ENCODE results near the gene OTX2.

OTX2 gene

DNA sequence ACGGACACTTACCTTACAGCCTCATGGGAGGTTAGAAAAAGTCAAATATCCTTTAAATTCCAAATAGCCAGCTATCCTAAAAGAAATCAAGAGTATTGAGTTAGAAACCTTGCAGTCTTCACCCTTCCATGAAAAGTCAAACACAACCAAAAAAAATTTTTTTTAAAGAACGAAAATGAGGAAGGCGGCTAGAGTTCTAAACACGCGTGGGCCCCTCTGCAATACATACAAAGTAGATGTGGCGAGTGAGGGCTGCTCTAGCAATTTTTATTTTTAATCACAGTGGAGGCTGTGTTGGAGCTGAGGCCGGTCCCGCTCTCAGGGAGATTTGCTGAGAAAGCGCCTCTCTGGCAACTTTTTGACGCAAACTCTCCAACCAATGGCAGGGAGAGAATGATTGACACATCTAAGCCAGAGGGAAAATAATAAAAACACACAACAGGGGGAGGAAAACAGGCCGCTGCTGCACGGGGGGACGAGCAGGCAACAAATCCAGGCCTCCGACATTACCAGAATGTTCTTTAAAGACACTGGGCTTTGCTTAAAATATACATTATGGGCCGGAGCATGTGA, at the start of gene OTX2:
Gene OTX2 (minus strand): TSS at position 333 of the 573 bp plus-strand sequence. CDS start 5,023 bp downstream, outside the sequence.
- no peak for DNase-seq

DNA sequence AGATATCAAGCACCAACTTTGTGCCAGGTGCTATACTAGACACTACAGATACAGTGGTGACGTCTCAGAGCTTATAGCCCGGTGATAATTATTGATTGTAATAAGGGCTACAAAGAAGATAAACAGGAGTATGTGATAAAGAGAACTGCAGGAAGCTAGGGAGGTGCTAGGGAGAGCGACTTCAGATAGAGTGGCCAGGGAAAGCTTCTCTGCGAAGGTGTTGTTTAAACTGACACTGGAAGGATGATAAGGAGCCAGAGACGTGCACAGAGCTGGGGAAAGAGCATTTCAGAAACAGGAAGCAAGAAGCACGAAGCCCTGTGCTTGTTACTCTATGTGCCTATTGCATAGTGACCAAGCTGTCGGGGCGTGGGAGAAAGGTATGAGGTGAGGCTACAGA, 48.1 kb upstream of the OTX2 start:
- no peak for DNase-seq

DNA sequence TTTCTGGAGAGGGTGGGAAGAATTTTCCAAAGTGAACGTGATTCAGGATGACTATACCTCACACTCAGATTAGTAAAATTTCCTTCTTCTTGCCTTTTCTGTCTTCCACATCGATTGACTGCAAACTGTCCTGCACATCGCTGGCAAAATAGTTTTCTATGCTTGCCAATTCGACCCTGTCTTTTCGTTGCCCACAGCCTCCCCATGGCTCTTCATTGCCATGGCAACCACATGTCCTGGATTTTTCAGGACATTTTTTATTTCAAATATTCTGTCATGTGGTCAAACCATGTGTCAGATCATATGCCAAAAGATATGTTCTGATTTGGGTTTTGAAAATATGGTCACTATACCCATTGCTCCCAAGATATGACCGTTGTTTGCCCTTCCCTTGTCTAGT, 46.9 kb upstream of the OTX2 start:
- no peak for DNase-seq

DNA sequence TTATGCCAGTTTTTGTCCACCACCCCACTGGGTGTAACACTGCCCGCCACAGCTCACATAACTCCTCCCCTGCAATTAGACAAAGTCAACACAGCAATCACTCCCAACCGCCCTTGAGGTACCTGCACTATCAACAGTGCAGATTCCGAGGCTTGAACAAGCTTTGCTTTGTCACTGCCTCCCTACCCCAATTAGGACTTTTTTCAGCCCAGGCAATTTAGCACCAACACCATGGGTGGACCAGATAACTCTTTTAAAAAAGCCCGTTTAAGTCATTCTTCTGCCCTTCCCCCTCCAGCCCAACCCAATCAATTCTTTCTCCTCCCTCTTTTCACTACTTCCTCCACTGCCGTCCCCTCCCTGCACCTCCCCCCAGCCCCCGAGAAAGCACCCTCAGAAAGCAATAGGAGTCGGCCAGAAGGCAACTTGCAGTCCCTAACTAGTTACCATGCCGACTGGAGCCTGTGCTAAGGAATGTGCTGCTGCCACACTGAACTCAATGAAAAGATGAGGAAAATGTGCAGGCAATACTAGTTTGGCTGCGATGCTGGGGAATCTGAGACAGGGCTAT, 45.7 kb upstream of the OTX2 start:
- no peak for DNase-seq

DNA sequence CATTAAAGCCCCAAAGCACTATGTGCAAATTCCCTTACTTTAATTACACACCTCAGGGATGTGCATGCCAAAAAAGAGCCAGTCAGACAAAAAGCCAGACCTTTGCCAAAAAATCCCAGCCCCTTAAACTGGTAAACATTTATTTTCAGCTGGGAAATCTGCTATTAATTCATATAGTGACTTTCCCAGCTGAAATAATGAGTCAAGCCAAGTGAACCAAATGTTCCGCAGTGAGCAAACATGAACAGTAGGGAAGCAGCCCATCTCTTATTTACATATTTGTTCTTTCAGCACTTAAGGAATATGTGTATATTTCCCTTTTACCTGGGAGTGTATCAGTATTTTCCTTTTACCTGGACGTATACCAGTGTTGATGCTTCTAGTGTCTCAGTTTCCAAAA, 44.0 kb upstream of the OTX2 start:
- DNase-seq: no peak

DNA sequence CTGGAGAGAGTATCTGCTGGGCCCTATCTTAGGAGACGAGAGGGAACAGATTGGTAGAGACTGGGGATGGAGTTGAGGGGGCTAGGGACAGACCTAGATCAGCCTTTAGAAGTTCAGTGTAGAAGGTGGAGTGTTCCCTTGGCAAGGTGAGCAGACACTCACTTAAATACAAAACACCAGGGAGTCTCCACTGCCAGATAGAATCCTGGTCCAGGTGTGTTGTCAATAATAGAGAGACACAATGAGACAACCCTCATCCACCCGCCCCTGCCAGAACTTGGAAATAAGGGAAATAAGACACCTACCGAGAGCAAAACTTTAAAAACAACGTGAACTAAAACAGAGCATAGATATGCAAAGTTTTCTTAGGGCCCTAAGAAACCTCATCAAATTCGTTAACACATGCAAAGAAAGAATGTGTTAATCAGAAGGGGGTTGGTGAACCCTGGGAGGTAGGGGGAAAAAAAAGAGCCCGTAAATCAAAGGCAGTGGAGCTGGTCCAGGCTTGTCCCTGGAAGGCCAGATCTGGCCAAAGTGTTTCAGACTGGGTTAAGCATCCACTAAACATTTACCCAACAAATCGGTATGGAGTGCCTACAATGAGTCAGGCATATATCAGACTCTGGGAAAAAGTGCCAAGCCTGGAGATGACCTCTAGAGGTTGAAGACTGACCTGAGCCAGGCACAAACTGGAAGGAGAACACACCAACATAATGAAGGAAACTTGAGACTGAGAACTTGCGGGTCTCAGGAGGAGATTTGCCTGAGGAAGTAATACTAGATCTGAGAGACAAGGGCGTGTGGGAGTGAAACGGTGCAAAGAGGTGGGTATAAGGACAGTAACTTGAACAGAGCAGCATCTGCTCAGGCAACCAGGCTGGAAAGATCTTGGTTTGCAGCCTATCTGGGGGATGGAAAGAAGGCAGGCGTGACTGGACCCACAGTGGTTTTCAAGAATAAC, 37.0 kb upstream of the OTX2 start:
- no peak for DNase-seq

DNA sequence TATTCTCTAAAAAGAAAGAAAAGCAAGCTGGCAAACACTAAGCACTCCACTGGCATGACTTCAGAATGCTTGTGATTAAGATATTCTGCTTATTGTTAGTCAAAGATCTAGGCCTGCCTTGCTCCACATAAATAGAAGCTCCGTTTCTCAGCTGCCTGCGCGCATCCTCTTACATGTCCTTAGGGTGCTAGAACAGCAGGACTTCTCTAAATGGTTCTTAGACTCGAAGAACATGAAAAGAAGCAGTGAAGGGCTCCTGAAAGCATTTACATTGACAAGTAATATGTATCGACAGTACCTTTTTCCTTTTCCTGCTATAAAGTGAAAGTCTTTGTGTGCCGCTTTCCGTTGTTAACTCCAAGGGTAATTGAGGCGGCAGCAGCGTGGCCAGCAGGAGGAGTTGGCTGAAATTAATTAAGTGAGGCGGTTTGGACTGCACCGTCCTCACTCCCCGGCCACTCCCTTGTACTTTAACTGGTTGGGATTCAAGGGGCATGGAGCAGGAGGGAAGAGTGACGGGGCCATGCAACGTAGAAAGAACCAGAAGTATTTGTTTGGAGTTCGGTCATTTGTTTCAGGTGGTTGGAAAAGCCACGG, 34.2 kb upstream of the OTX2 start:
- DNase-seq: peak; percentile 40

DNA sequence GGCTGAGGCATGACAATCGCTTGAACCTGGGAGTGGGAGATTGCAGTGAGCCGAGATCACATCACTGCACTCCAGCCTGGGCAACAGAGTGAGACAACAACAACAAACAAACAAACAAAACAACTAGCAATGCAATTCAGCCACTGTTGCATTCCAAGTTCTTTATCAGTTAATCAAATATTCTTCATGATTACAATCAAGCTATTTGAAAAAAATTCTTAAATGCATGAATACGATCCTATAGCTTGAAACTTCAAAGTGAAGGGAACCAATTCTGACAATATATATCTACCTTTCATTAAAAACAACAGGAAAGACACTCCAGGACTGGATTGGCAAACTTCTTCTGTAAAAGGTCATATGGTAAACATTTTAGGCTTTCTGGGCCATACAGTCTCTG, 31.3 kb upstream of the OTX2 start:
- no peak for DNase-seq

DNA sequence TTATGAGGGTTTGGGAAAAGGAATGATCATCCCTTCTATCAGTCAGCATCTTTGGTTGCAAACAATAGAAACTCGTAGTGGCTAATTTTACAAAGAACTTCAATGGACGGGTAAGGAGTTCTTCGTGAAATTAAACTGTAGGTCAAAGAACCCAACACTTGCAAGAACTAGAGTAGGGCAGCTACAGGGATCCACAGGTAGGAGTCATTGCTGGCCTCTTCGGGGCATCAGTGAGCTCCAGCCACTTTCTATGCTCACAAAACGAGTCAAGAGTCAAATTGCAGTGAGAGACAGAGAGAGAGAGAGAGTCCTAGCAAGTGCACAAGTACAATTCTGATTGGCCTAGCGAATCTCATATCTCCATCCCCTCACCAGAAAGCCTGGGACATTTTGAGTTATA, 29.9 kb upstream of the OTX2 start:
- no peak for DNase-seq

DNA sequence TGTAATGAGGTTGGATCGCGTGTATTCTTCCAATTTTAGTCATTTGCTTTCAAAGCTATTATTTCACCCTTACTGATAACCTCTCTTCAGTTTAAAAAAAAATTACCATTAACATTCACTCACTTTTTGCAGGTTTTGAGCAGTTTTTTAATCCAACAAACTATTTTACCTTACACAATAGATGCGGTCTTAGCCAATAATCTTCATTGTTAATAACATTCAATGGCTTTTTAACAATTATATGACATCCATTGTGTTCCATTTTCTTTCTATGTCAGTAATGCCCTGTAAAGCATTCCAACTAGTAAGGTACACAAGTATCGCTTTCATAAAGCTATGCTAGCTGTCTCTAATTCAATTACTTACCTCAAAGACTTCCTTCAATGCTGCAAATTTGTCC, 18.9 kb upstream of the OTX2 start:
- DNase-seq: no peak

DNA sequence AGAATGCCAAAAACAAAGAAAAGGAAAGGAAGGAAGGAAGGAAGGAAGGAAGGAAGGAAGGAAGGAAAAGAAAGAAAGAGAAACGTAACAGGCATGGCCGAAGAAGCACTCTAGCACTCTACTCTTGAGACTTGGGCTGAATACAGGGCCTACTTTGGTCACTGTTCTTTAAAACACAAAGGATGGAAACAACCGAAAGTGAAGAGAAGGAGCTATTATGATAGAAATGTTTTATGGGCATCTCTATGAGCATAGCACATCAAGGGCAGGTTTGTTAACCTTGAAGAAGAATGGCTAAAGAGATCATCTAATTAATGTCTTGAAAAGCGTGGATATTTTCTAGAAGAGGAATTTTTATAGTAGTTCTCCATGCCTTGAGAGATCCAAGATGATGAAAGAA, 15.9 kb upstream of the OTX2 start:
- no peak for DNase-seq

DNA sequence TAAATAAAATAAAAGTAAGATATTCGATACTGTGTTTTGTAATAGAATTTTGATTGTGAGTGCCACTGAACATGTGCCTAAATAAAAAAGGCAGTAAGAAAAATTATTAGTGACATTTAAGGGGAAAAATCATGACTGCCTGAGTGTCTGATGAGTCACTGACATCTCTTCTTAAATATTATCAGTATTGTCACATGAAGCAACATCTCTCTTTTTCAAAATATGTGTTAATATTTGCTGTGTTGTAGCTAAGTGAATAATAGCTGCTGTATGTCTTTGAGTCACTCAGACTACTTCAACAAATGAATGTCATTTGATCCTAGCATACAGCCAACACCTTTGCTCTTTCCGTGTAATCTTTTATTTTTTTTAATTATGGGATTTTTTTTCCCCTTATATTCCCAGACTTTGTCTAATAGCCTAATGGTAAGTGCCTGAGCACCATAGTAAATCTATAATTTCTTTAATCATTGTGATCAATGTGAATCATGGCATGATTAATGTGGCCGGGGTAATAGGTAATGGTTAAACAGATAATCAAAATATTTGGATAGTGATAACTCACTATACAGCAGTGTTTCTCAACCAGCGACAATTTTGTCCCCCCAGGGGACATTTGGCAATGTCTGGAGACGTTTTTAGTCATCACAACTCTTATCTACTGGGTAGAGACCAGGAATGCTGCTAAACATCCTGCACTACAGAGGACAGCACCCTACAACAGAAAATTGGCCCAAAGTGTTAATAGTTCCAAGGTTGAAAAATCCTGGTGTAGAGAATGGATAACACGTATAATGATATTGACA, 11.7 kb upstream of the OTX2 start:
- DNase-seq: no peak

DNA sequence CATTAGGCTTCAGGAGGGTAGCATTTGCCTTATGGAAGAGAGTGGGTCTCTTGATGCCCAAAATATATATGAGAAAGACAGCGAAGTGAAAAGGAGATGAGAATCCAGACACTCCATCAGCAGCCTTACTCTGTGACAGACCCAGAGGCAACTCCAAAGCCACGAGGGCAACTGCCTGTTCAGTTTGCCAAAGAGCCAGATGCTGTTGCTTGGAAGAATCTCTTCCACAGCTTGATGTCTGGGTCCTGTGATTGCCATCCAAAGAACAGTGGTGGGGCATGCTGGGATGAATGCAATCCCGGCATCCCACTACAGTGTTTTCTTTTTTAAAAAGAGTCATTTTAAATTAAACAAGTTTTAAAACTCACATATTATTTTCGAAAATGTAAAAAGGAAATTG, 10.9 kb upstream of the OTX2 start:
- no peak for DNase-seq

DNA sequence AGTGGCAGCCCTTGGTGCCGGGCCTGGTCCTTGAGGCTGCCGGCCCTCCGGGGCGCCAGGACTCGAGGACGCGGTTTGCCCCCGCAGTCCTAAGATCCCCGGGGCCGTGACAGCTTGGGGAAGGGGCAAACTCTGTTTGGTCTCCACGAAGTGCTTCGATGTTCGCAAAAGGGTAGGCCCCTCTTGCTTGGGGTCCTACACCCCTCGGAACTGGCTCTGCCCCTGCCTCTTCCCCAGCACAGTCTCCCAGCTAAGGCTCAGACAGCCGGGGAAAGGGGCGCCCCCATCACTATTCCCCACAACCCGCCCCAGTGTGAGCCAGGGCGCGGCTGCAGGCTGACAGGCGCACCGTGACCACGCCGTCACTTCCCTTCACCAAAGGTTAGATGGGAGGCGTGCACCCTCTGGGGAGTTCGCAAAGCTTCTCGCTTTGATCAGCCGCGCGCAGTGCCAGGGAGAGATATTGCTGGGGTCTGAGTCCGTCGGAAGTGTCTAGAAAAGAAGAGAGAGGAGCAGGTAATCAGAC, 7.2 kb upstream of the OTX2 start:
- DNase-seq: no peak

DNA sequence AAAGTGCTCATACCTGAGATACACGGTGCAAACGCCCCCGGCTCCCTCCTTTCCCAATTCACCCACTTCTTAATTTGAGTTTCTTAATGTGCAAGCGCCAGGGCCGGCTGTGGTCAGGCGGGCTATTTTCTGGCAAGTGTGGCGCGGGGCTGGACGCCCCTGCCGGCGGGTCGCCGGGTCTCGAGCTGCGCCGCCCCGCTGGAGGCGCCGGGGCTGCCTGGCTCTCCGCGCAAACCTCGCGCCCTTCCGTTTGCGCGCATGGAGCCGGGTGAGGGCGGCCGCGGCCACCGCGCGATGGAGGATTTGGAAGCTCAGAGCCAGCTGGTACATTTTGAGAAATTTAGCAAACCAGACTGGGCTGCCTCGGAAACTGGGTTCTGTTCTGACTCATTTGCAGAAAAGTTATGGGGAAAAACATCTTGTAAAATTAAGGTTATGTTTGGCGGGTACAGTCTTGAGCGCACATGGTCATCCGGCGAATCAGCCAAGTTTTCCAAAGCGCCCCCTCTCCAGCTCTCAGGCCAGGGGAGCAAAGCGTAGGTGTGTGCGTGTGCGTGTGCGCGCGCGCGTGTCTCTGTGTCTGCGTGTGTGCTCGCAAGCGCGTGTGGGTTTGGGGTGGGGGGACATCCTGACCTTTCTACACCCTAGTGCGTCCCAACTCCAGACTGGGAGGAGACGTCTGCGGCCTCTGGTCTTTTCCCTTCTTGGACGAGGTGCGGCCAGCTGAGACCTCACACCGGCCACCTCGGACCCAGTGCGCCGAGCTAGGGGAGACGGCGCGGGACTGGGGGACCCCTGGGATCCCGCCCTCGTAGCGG, 6.5 kb upstream of the OTX2 start:
- no peak for DNase-seq

DNA sequence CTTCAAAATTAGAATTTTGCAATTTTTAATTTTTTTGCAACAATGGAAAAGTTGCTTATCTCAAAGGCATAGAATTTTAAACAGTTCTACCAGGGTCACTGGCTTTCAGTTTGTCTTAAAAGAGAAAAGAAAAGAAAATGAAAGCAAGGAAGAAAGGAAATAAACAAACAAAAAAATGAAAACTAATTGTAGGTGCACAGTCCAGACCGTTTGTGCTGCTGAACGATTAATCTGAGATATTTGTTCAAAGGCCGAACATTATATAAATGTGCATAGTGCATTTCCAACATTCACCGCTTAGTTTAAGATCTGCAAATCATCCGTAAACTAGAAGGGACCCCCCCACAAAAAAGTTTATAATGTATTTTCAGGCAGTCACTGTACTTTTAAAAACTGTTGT, 5.5 kb upstream of the OTX2 start:
- DNase-seq: no peak

DNA sequence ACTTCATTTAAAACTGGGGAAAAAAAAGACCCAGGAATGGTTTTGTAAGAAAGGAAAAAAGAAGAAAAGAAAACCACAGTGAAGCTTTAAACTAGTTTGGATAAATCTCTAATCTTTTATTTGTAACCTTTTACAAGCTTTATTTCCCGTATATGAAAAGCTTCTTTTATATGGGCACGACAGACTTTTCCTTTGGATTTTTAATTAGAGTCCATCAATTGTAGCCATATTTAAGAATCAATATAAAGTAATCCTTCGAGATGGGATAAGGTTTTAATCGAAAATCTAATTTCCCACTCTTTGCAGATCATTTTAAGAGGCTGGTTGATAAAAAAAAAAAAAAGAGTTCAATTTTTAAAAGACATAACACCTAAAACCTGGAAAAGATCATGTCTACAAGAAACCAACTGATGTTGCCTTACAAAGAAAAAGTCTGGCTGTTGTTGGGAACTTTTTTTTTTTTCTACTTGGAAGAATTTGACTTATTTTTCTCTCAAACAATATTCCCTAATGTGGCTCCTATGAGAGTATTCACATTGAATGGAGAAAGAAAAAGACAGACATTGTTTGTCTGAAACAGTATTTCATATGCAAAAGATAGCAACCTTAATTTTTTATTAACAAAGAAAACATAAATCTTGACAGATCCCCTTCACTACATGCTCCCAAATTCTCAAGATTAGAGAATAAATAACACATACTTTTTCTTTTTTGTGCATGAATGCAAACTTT, 4.9 kb upstream of the OTX2 start:
- no peak for DNase-seq

DNA sequence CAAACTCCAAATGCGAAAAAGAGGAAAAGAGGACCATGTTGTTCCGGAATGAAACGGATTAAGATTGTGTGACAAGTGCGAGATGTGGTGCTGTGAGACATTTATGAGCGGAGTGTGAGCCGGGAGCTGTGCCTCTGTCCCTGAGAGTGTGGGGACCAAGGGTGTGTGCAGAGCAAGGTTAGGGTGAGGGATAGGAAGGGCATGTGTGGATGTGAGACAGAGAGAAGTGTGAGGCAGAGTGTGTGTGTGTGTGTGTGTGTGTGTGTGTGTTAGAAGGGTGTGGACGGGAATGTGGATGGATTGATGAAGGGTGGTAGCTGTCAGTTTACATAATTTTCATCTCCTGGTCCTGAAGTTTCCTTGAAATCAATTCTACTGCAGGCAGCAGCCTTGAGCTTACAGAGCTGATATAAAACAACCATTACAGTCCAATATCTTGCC, 4.3 kb upstream of the OTX2 start:
- DNase-seq: no peak

DNA sequence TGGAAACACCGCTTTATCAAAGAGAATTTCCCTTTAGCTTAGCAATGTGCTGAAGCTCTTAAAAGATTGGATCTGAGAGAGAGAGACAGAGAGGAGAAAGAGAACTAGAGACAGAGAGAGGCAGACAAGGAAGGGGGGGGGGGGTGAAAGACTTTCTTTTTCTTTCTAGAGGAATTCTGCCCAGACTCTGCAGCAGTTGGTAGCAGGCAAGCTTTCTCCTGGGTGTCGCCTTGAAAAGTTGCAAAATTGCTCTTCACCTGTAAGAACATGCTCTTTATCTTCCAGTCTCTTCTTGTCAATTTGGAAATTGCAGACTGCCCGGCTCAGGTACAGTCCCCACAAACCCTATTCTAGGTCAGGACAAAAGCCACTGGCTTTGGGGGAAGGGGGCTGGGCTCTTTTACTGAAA, 2.9 kb upstream of the OTX2 start:
- no peak for DNase-seq

DNA sequence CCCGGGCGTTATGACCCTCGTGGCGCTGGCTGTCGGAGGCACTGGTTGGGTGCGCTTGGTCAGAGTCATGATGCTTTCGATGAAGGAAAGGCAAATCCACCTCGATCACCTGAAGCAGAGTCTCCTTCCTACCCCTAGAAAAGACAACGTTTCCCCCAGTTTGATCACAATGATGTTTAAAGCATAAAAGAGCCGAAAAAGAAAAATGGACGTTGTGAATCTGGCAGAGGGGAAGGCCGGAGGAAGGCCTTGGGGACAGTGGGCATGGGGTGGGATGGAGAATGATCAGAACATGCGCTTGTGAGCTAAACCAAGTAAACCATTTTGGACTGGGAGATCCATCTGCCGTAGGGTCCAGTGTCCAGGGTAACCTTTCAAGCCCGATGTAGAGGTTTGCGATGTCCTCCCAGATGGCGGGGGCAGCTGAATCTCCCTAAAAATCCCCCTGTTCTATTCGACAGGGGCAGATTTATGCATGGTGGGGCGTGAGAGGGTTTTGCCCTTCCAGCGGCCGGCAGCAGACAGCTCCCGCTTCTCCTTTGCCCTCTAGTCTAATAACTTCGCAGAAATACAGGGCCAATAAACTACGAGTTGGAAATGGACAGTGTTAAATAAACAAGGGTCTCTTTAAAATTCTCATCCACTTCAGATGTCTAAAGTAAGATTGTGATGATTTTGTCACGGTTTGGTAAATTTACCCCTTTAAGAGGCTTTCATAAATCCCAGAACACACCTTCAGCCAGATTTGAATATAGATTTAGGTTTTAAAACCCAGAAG, 2.3 kb upstream of the OTX2 start:
- no peak for DNase-seq

All from DMS79 treated with DMSO at 0.1 percent for 48 hours (cell line).